DND-41 (cell line): ENCODE results near the gene C2CD4B.

Experiments used
- CTCF ChIP-seq: IDR thresholded peaks from 2 replicates; pipeline ENCODE4 v1.5.1; 2012; ENCODE audit warnings: borderline replicate concordance, low read length, moderate library complexity, mild to moderate bottlenecking; ENCODE audit not compliant: poor library complexity, severe bottlenecking; ENCODE audit errors: extremely low read depth
- EZH2 ChIP-seq: IDR thresholded peaks from 3 replicates; pipeline ENCODE4 v1.6.1; 2012; ENCODE audit warnings: borderline replicate concordance, low read depth, mild to moderate bottlenecking, moderate library complexity, low read length, inconsistent platforms; ENCODE audit not compliant: severe bottlenecking

GRCh38 chr15:62208884-62209283 is 43.8 kb upstream of the C2CD4B start:
- TF ChIP-seq CTCF (no peak), EZH2 (no peak)
